ENCODE measurements around the gene DYNLT2B. TPM values are rescaled to one million over a fixed set of nuclear protein-coding genes. Genes with fewer than 3 reads are reported as not detected.
A peak's percentile ranks its signal among the peaks of the same experiment; 100 is the strongest.
"Not testable (repeated sequence)": the region's sequence is repeated elsewhere in the genome, so short reads cannot be mapped to it uniquely, and the experiment has no call there.

Gene DYNLT2B
- total RNA-seq (10 to 100 TPM; 19.4 to 29.1 TPM), polyA plus RNA-seq (ENCODE audit: insufficient read depth, low read depth, low replicate concordance) (59.7 TPM)
- long read RNA-seq, donor 1, transcript TCTEX1D2-201 (5 exons, 673 nt) = major isoform, 16 of 22 reads
- long read RNA-seq, donor 1, transcript TCTEX1D2-202 (5 exons, 603 nt) = minor isoform, 6 of 22 reads
- long read RNA-seq, donor 1, partial matches to known transcripts = 0 of 22 reads
- long read RNA-seq, donor 1, other reads (novel, unspliced or antisense) = 0 of 22 reads
- long read RNA-seq, donor 2, transcript TCTEX1D2-202 (5 exons, 603 nt) = minor isoform, 5 of 24 reads
- long read RNA-seq, donor 2, transcript TCTEX1D2-201 (5 exons, 673 nt) = major isoform, 11 of 24 reads
- long read RNA-seq, donor 2, partial matches to known transcripts = 0 of 24 reads
- long read RNA-seq, donor 2, other reads (novel, unspliced or antisense) = 6 of 24 reads

GRCh38 chr3:196317687-196318467 is at the start of gene DYNLT2B:
Gene DYNLT2B, minus strand, starts transcription at chr3:196318240. Its CDS starts 88 bp downstream, at chr3:196318152.
- 0 to 2% methylated on average over 35 to 87 of the region's 92 CpGs for whole genome bisulfite sequencing, 2 donors
- H3K4me3 ChIP-seq = peak within 1 kb of the TSS; percentile 84 to 86
- intact Hi-C loops (cut with DNase I; ENCODE audit: low total_unique reads) = no loop called here
- H3K36me3 ChIP-seq (ENCODE audit: low read depth, missing control alignments) = no peaks in the 10 kb centered on the region
- H3K9me3 ChIP-seq = no peaks in the 10 kb centered on the region
- peak within 1 kb of the TSS; percentile 89 to 92 for H3K27ac ChIP-seq
- peak; percentile 90 for DNase-seq
- TF ChIP-seq POLR2A (IDR thresholded peaks at IDR 0.05) = no peak
- peaks cover 6% of the 10 kb centered on the region for H3K4me1 ChIP-seq
- no peaks in the 10 kb centered on the region for H3K27me3 ChIP-seq

DNA sequence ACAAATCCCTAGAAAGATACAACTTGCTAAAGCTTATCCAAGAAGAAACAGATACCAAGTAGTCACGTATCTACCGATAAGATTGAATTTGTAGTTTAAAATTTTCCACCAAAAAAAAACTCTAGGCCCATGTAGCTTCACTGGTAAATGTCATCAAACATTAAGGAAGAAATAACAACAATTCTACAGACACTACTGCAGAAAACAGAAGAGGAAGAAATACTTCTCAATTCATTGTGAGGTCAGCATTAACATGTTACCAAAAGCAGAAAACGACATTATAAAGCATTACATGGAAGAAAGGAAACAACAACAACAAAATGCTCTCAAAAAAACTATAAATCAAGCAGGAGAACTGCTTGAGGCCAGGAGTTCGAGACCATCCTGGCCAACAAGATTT is 47.7 kb upstream of the DYNLT2B start:
- H3K36me3 ChIP-seq (ENCODE audit: low read depth, missing control alignments) = peaks cover 4% of the 10 kb centered on the region

DNA sequence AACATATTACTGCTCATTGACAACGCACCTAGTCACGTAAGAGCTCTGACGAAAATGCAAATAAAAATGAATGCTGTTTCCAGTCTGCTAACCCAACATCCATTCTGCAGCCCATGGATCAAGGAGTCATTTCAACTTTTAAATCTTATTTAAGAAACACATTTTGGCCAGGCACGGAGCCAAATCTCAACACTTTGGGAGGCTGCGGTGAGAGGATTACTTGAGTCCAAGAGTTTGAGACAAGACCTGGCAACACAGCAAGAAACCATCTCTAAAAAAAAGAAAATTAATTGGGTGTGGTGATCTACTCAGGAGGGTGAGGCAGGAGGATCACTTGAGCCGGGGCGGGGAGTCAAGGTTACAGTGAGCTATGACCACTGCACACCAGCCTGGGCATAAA is 42.5 kb upstream of the DYNLT2B start:
- no peak for DNase-seq

More for the DNA sequence above, 47.7 kb upstream of the DYNLT2B start:
- intact Hi-C loops (cut with DNase I; ENCODE audit: low total_unique reads) = no loop called here
- no peak for TF ChIP-seq POLR2A (IDR thresholded peaks at IDR 0.05)
- Histone ChIP-seq H3K4me1 (no peaks in the 10 kb centered on the region), H3K27ac (no peak overlapping the region), H3K4me3 (no peak overlapping the region), H3K27me3 (no peaks in the 10 kb centered on the region), H3K9me3 (no peaks in the 10 kb centered on the region)
- WGBS, 2 donors = 83 to 89% methylated on average over 4 of the region's 4 CpGs
- DNase-seq = no peak

DNA sequence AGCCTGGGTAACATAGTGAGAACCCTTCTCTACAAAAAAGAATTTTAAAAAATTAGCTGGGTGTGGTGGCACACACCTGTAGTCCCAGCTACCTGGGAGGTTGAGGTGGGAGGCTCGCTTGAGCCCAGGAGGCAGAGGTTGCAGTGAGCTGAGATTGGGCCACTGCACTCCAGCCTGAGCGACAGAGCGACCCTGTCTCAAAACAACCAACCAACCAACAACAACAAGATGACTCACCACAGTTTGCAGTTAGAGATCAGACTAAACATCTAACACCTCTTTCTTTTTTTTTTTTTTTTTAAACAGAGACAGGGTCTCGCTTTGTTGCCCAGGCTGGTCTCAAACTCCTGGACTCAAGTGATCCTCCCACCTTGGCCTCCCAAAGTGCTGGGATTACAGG is 40.5 kb upstream of the DYNLT2B start:
- intact Hi-C loops (cut with DNase I; ENCODE audit: low total_unique reads) = not testable (repeated sequence)

More for the DNA sequence above, 42.5 kb upstream of the DYNLT2B start:
- Histone ChIP-seq H3K9me3 (no peaks in the 10 kb centered on the region), H3K4me1 (no peaks in the 10 kb centered on the region), H3K27ac (no peak overlapping the region), H3K4me3 (no peak overlapping the region), H3K36me3 (ENCODE audit: low read depth, missing control alignments) (peaks cover 4% of the 10 kb centered on the region), H3K27me3 (no peaks in the 10 kb centered on the region)
- no peak for TF ChIP-seq CTCF (IDR thresholded peaks at IDR 0.05)
- TF ChIP-seq POLR2A (IDR thresholded peaks at IDR 0.05) = no peak
- intact Hi-C loops (cut with DNase I; ENCODE audit: low total_unique reads) = no loop called here
- WGBS, 2 donors = 90 to 91% methylated on average over 7 of the region's 7 CpGs

GRCh38 chr3:196357905-196358304 is 39.9 kb upstream of the DYNLT2B start:
- DNase-seq = no peak
- no peak for TF ChIP-seq CTCF (IDR thresholded peaks at IDR 0.05)
- no peak for TF ChIP-seq POLR2A (IDR thresholded peaks at IDR 0.05)
- WGBS, 2 donors = 76 to 91% methylated on average over 7 of the region's 7 CpGs

More for the DNA sequence above, 40.5 kb upstream of the DYNLT2B start:
- H3K9me3 ChIP-seq; H3K27ac ChIP-seq; H3K36me3 ChIP-seq (ENCODE audit: low read depth, missing control alignments); H3K27me3 ChIP-seq; H3K4me3 ChIP-seq; H3K4me1 ChIP-seq; DNase-seq: not testable (repeated sequence)
- WGBS, 2 donors = 98 to 99% methylated on average over 4 of the region's 4 CpGs

GRCh38 chr3:196356556-196356955 is 38.5 kb upstream of the DYNLT2B start:
- H3K36me3 ChIP-seq (ENCODE audit: low read depth, missing control alignments) = no peaks in the 10 kb centered on the region
- TF ChIP-seq CTCF (IDR thresholded peaks at IDR 0.05) = no peak
- no peak for TF ChIP-seq POLR2A (IDR thresholded peaks at IDR 0.05)
- no peaks in the 10 kb centered on the region for H3K9me3 ChIP-seq
- H3K27me3 ChIP-seq = no peaks in the 10 kb centered on the region
- no peak overlapping the region for H3K27ac ChIP-seq
- no peaks in the 10 kb centered on the region for H3K4me1 ChIP-seq
- no peak overlapping the region for H3K4me3 ChIP-seq
- 72 to 78% methylated on average over 4 of the region's 4 CpGs for WGBS, 2 donors
- DNase-seq = no peak
- intact Hi-C loops (cut with DNase I; ENCODE audit: low total_unique reads) = no loop called here

More at GRCh38 chr3:196357905-196358304, 39.9 kb upstream of the DYNLT2B start:
- Histone ChIP-seq H3K36me3 (ENCODE audit: low read depth, missing control alignments) (peaks cover 4% of the 10 kb centered on the region), H3K4me3 (no peak overlapping the region), H3K27me3 (no peaks in the 10 kb centered on the region), H3K27ac (no peak overlapping the region), H3K4me1 (no peaks in the 10 kb centered on the region), H3K9me3 (no peaks in the 10 kb centered on the region)
- intact Hi-C loops (cut with DNase I; ENCODE audit: low total_unique reads) = no loop called here

Data from testis (tissue), 5 donors.